PC-9 (cell line): ENCODE measurements around the gene DNASE2. TPM values are rescaled to one million over a fixed set of nuclear protein-coding genes. Genes with fewer than 3 reads are reported as not detected.

Experiments used
- BruUV-seq: library from RNA; stranded (reverse); fragments of 400-500 nt; replicated peaks from 2 replicates; lab custom pipeline; 2021; lab: Mats Ljungman, UMichigan
- CTCF ChIA-PET: fragments of 300-600 bp; sonication (Branson Sonifier 250); formaldehyde crosslinking; loops from one replicate; lab custom pipeline; 2022; ENCODE audit warnings: antibody characterized with exemption; lab: Charles Lee
- POLR2A ChIA-PET: fragments of 300-600 bp; sonication (Branson Sonifier 250); formaldehyde crosslinking; loops from one replicate; lab custom pipeline; 2022; ENCODE audit warnings: antibody characterized with exemption; ENCODE audit not compliant: unreplicated experiment; lab: Charles Lee
- DNase-seq, 2 experiments: peaks; one replicate each; pipeline versions ENCODE4 v3.0.0 to v3.0.0-alpha.2; 2015 to 2022; ENCODE audit warnings: mixed read lengths in 1 of 2
- H2AFZ ChIP-seq: fragments of 200-600 bp; sonication (generic); 2 replicates; pipeline ENCODE4 v1.8.1; 2017; ENCODE audit warnings: antibody characterized with exemption
- H3F3A ChIP-seq: fragments of 200-600 bp; sonication (generic); 2 replicates; pipeline ENCODE4 v1.8.1; 2017; ENCODE audit warnings: antibody characterized with exemption, mild to moderate bottlenecking, low read depth; ENCODE audit not compliant: insufficient read depth
- H3K27ac ChIP-seq: fragments of 200-600 bp; sonication (generic); 2 replicates; pipeline ENCODE4 v1.6.1; 2016; ENCODE audit warnings: mixed run types
- H3K27me3 ChIP-seq: fragments of 200-600 bp; sonication (generic); 2 replicates; pipeline ENCODE4 v1.6.1; 2016; ENCODE audit warnings: low read depth, mixed run types; ENCODE audit not compliant: insufficient read depth
- H3K36me3 ChIP-seq: fragments of 200-600 bp; sonication (generic); 2 replicates; pipeline ENCODE4 v1.6.1; 2016; ENCODE audit warnings: low read depth, mixed run types
- H3K4me1 ChIP-seq: fragments of 200-600 bp; sonication (generic); replicated peaks from 2 replicates; pipeline ENCODE4 v1.6.1; 2016; ENCODE audit warnings: mixed run types; ENCODE audit not compliant: insufficient read depth
- H3K4me2 ChIP-seq: fragments of 200-600 bp; sonication (generic); 2 replicates; pipeline ENCODE4 v1.6.1; 2017; ENCODE audit warnings: mixed run types
- H3K4me3 ChIP-seq: fragments of 200-600 bp; sonication (generic); 2 replicates; pipeline ENCODE4 v1.6.1; 2016; ENCODE audit warnings: mixed run types
- H3K79me2 ChIP-seq: fragments of 200-600 bp; sonication (generic); 2 replicates; pipeline ENCODE4 v1.6.1; 2017; ENCODE audit warnings: low read depth, mixed run types
- H3K9me2 ChIP-seq: fragments of 200-600 bp; sonication (generic); 2 replicates; pipeline ENCODE4 v1.8.1; 2017; ENCODE audit warnings: mild to moderate bottlenecking; ENCODE audit not compliant: insufficient read depth
- H3K9me3 ChIP-seq: fragments of 200-600 bp; sonication (generic); 2 replicates; pipeline ENCODE4 v1.8.1; 2016; ENCODE audit warnings: low read depth; ENCODE audit not compliant: insufficient read depth
- H4K20me1 ChIP-seq: fragments of 200-600 bp; sonication (generic); 2 replicates; pipeline ENCODE4 v1.8.1; 2017; ENCODE audit not compliant: insufficient read depth
- CTCF ChIP-seq: fragments of 200-600 bp; sonication (generic); conservative IDR thresholded peaks from 2 replicates; pipeline ENCODE4 v1.6.1; 2017; ENCODE audit warnings: mixed run types, antibody characterized with exemption, mild to moderate bottlenecking, moderate library complexity
- EZH2 ChIP-seq: fragments of 200-600 bp; sonication (generic); IDR thresholded peaks from 2 replicates; pipeline ENCODE4 v1.8.0; 2017; ENCODE audit warnings: antibody characterized with exemption, low read depth
- intact Hi-C: fragments of 100-400 bp; cut with micrococcal nuclease; formaldehyde crosslinking; loops from one replicate; pipeline ENCODE4 v1.10.0; 2022; ENCODE audit not compliant: unreplicated experiment
- total RNA-seq: library from RNA; stranded (reverse); gene quantifications from 2 replicates; pipeline ENCODE4 v1.2.3, GENCODE V29; 2021

The DNASE2 gene
- total RNA-seq, 1 experiment from 2014 or later = 68.4 TPM

GRCh38 chr19:12834976-12835757 is 46.1 kb downstream of the DNASE2 start:
- H3K9me3 ChIP-seq = no peaks in the 10 kb centered on the region
- 0 out of 2 replicates have a peak overlapping the region, but pooled peaks have one; percentile 20 for H3K4me2 ChIP-seq
- no TSS peak for BruUV-seq
- H3K27me3 ChIP-seq = peaks cover 19% of the 10 kb centered on the region; the same call in 1 of the 2 replicates
- no peaks in the 10 kb centered on the region for H3K9me2 ChIP-seq
- no peak for TF ChIP-seq CTCF
- TF ChIP-seq EZH2 = no peak
- H3K4me3 ChIP-seq = no peak overlapping the region
- peak in 1 of 2 experiments; percentile 34 for DNase-seq
- no peak overlapping the region for H2AFZ ChIP-seq
- no peaks in the 10 kb centered on the region for H3K36me3 ChIP-seq
- peaks cover 50% of the 10 kb centered on the region for H3F3A ChIP-seq
- no peak overlapping the region for H3K27ac ChIP-seq
- peaks cover 14% of the 10 kb centered on the region for H3K4me1 ChIP-seq
- intact Hi-C loops = no loop called here
- CTCF ChIA-PET = no interaction called here
- no peaks in the 10 kb centered on the region for H3K79me2 ChIP-seq
- no peaks in the 10 kb centered on the region for H4K20me1 ChIP-seq
- POLR2A ChIA-PET = interaction anchor here (0.6 kb wide), 1 partner anchor 34 kb away, joined by 3 read pairs; no protein-coding TSS in a partner anchor

- Histone ChIP-seq H2AFZ (peak within 1 kb of the TSS; percentile 83), H3K27ac (no peak within 1 kb of the TSS)
These were observed 46.7 kb downstream of the DNASE2 start, which contains the start of gene RTBDN for GRCh38 chr19:12834566-12834943. TSS of gene RTBDN (minus strand) at chr19:12834579. CDS start at chr19:12829979, 4,600 bp downstream.

More at GRCh38 chr19:12834566-12834943, 46.7 kb downstream of the DNASE2 start, which contains the start of gene RTBDN:
- Histone ChIP-seq H3K9me2 (no peaks in the 10 kb centered on the region), H3K9me3 (no peaks in the 10 kb centered on the region), H3F3A (peaks cover 43% of the 10 kb centered on the region), H3K36me3 (no peaks in the 10 kb centered on the region), H3K4me2 (peak within 1 kb of the TSS; percentile 82), H3K4me1 (peaks cover 14% of the 10 kb centered on the region), H3K27me3 (peaks cover 20% of the 10 kb centered on the region; the same call in 1 of the 2 replicates), H3K79me2 (no peaks in the 10 kb centered on the region), H3K4me3 (peak within 1 kb of the TSS; percentile 69; the same call in 1 of the 2 replicates), H4K20me1 (no peaks in the 10 kb centered on the region)
- TF ChIP-seq EZH2 (no peak), CTCF (no peak)
- DNase-seq = no peak
- intact Hi-C loops = no loop called here
- ChIA-PET CTCF (no interaction called here), POLR2A (no interaction called here)
- no TSS peak for BruUV-seq
